NCI-H748 (cell line): ENCODE data around the gene C2CD2L.
"Not testable (repeated sequence)": the region's sequence is repeated elsewhere in the genome, so short reads cannot be mapped to it uniquely, and the experiment has no call there.

ENCODE experiments used
- DNase-seq: peaks from one replicate; lab custom pipeline; 2025; ENCODE audit not compliant: unreplicated experiment; lab: John Stamatoyannopoulos, UW

The C2CD2L gene

GRCh38 chr11:119113716-119114115 is 6.6 kb downstream of the C2CD2L start:
- DNase-seq = no peak

- no peak for DNase-seq
These were observed 7.2 kb downstream of the C2CD2L start for GRCh38 chr11:119114351-119114750.

- DNase-seq = no peak
These were observed 8.5 kb downstream of the C2CD2L start for GRCh38 chr11:119115484-119116234.

- DNase-seq = no peak
These were observed 9.1 kb downstream of the C2CD2L start for GRCh38 chr11:119116235-119116594.

- no peak for DNase-seq
These were observed 9.5 kb downstream of the C2CD2L start for GRCh38 chr11:119116601-119117000.

- no peak for DNase-seq
These were observed 10.0 kb downstream of the C2CD2L start for GRCh38 chr11:119117004-119117706.

- no peak for DNase-seq
These were observed 11.1 kb downstream of the C2CD2L start for GRCh38 chr11:119118227-119118626.

- no peak for DNase-seq
These were observed 11.8 kb downstream of the C2CD2L start for GRCh38 chr11:119118946-119119345.

- DNase-seq = peak; percentile 55
These were observed 13.5 kb downstream of the C2CD2L start for GRCh38 chr11:119120639-119121007.

GRCh38 chr11:119121008-119121810 is 14.1 kb downstream of the C2CD2L start, which contains the start of gene HINFP:
Gene HINFP (plus strand): TSS chr11:119121580. CDS start chr11:119126945, 5,365 bp downstream.
- DNase-seq = peak; percentile 98

GRCh38 chr11:119121811-119122124 is 14.6 kb downstream of the C2CD2L start:
- no peak for DNase-seq

- no peak for DNase-seq
These were observed 18.7 kb downstream of the C2CD2L start for GRCh38 chr11:119125821-119126220.

- no peak for DNase-seq
These were observed 19.6 kb downstream of the C2CD2L start for GRCh38 chr11:119126675-119127268.

- DNase-seq = no peak
These were observed 23.5 kb downstream of the C2CD2L start for GRCh38 chr11:119130662-119131061.

GRCh38 chr11:119134389-119134978 is 27.3 kb downstream of the C2CD2L start:
- no peak for DNase-seq

GRCh38 chr11:119139276-119139675 is 32.1 kb downstream of the C2CD2L start:
- not testable (repeated sequence) for DNase-seq

- DNase-seq = peak; percentile 76
These were observed 37.8 kb downstream of the C2CD2L start for GRCh38 chr11:119144825-119145486.

- no peak for DNase-seq
These were observed 38.4 kb downstream of the C2CD2L start for GRCh38 chr11:119145551-119145950.

- peak; percentile 6 for DNase-seq
These were observed 40.6 kb downstream of the C2CD2L start for GRCh38 chr11:119147604-119148333.

- DNase-seq = no peak
These were observed 41.5 kb downstream of the C2CD2L start for GRCh38 chr11:119148720-119149017.
